LoVo (cell line): ENCODE results near the gene C16orf95.
A peak's percentile ranks its signal among the peaks of the same experiment; 100 is the strongest.
"Not testable (repeated sequence)": the region's sequence is repeated elsewhere in the genome, so short reads cannot be mapped to it uniquely, and the experiment has no call there.

ENCODE experiments used
- DNase-seq: peaks from one replicate; pipeline ENCODE4 v3.0.0-alpha.2; 2016; ENCODE audit warnings: low spot score

Gene C16orf95, protein sequence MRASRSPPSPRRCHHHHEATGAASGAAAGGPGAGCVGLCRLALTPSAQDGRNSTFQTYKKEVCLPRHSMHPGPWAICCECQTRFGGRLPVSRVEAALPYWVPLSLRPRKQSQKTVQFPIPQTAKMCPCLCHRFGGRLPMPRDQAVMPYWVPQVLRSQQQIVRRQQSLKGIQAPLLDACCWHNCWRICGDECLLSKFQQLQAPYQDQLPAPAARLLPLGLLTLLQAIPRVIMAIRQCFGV

DNA sequence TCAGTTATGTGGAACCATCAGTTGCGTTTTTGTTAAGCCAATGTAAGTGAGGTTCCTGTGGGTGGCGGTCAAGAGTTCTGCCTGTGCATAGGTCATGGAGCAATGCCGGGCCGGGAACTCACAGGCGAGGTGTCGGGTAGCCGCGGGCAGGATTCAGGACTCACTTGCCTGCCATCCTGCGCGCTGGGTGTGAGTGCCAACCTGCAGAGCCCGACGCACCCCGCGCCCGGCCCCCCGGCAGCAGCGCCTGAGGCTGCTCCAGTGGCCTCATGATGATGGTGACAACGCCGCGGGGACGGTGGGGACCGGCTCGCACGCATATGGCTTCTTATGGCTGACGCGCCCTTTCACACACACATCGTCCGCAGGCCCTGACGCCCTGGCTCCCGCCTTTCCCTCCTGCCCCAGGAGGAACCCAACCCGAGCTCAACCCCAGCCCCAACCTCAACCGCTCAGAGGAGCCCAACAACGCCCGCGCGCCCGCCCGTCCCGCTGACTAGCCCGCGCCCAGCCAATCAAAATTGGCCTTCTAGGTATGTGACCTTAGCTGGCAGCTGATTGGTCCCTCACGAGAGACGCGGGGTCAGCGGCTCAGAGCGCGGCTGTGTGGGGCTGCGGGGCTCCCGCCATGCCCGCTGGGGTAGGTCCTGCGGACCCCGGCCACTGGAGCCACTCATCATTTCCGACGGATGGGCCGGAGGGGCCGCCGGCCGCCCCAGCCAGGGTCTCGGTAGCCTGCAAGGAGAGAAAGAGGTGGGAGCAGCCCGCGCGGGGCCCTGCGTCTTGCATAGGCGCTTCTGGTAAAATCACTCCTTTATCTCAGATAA is at the start of gene C16orf95:
Gene C16orf95 (minus strand): TSS at position 470 of the 827 bp plus-strand sequence. CDS start 150 bp downstream, at position 320.
- peak; percentile 94 for DNase-seq

DNA sequence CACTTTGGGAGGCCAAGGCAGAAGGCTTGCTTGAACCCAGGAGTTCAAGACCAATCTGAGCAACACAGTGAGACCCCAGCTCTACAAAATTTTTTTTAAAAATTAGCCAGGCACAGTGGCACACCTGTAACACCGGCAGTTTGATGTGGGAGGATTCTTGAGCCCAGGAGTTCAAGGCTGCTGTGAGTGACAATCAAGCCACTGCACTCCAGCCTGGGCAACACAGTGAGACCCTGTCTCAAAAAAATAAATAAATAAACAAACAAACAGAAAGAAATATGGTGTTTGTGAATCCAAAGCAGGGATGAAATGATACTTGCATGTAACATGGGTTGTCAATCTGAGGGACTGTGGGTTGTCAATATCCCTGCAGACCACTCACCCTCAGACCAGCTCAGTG is 49.7 kb upstream of the C16orf95 start:
- DNase-seq, result no peak

DNA sequence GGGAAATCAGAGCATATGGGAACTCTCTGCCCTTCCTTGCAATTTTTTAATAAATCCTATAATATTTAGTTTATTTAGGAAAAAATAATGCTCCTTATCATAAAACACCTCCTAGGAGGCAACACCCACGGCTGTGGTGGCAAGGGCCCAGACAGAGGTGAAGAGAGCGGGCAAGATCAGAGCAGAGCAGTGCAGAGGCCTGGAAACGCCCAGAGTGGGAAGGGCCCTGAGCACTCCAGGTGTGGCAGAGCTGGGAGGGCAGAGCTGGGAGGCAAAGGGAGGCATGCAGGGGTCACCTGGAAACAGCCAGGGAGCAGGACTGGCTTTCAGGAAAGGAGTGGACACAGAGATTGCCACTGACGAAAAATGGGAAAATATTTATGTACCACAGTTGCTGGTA is 49.1 kb upstream of the C16orf95 start:
- DNase-seq, result no peak

DNA sequence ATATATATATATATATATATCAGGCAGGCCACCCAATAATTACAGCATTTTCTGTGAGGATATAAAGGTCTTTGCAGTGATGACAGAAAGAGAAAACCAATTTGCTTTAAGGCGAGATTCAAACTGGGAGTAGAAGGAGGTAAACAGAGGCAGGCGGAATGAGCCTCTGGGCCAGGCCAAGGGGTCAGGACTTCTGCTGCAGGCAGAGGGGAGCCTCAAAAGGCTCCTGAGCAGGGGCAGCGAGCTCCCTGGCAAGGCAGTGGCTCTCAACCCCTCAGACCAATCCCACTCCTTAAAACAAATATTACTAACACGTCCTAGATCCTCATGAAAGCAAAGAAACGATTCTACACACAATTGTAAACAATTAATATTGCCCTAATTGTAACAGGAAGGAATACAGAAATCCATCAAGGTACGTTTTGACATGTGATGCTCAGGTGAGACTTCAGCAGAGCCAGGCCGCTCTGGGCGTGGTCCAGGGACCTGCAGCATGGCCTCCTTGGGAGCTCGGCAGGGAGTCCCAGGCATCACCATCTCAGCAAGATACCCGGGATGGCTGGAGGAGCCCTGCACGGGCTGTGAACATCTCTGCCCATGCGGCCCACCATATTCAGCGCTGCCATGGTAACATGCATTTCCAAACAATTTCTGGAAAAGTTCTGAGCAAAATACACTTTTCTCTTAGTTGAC is 48.0 kb upstream of the C16orf95 start:
- no peak for DNase-seq

DNA sequence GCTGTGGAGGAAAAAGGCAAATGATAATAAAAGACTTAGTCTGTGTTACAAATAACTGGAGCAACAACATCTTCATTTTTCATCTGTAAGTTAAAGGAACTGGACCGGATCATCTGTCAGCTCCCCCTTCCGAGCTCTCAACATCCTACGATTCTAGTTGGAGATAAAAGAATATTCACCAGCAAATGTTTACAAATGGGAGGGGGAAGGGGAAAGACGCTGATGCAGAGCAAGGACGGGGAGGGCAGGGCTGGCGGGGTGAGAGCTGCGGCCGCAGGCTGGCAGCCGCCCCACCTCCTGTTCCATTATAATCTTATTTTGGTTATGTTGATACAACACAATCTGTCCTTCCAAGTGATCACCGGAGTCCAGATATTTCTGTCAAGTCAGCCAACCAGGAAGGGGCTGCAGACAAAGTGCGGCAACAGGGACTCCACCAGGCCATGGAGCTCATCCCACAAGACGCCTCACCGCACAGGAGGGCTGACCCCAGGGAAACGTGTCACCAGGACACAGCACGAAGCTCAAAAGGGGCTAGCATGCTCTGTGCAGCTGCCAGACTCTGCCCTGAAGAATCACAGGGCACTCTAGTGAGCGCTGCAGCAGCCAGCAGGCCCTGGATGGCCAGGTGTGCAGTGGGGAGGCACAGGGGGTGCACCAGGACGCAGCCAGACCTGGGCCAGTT is 46.7 kb upstream of the C16orf95 start:
- DNase-seq, result no peak

DNA sequence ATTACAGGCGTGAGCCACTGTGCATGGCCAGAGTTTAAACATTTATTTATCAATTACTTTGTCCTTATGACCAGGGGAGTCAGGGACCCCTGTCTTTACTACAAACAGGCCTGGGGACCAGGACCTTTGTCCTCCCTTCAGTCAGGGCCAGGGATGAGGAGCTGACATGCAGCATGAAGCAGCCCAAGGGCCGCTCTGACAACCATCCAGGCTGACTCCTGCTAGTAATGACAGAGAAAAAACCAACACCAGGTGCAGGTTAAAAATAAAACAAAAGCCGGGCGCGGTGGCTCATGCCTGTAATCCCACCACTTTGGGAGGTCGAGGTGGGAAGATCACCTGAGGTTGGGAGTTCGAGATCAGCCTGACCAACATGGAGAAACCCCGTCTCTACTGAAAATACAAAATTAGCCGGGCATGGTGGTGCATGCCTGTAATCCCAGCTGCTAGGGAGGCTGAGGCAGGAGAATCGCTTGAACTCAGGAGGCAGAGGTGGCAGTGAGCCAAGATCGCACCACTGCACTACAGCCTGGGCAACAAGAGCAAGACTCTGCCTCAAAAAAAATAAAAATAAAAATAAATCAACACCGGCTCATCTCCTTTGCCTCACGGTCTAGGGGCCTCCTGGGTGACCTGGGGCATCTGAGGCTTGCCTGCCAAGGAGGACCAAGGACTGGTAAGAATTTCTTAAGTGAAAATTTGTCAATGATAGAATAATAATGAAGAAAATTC is 45.8 kb upstream of the C16orf95 start:
- DNase-seq, result not testable (repeated sequence)

DNA sequence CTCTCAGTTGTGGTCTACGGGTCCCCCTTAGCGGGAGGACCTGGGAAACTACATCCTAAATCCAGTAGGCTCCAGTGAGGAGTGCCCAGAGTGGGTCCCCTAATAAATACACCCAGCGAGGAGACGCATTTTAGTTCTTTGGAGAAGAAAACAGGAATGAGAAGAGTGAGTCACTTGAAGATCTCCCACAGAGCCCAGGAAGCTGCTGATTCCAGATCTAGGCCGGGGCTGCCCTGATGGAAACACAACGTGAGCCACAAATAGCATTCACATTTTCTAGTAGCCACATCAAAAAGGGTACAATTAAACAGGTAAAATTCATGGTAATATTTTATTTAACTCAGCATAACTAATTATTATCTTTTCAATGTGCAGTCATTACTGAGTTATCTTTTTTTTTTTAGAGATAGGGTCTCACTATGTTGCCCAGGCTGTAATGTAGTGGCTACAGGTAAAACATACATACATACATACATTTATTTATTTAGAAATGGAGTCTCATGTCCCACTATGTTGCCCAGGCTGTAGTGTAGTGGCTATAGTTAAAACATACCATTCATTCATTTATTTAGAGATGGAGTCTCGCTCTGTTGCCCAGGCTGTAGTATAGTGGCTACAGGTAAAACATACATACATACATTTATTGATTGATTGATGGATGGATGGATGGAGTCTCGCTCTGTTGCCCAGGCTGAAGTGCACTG is 44.9 kb upstream of the C16orf95 start:
- DNase-seq, result no peak

DNA sequence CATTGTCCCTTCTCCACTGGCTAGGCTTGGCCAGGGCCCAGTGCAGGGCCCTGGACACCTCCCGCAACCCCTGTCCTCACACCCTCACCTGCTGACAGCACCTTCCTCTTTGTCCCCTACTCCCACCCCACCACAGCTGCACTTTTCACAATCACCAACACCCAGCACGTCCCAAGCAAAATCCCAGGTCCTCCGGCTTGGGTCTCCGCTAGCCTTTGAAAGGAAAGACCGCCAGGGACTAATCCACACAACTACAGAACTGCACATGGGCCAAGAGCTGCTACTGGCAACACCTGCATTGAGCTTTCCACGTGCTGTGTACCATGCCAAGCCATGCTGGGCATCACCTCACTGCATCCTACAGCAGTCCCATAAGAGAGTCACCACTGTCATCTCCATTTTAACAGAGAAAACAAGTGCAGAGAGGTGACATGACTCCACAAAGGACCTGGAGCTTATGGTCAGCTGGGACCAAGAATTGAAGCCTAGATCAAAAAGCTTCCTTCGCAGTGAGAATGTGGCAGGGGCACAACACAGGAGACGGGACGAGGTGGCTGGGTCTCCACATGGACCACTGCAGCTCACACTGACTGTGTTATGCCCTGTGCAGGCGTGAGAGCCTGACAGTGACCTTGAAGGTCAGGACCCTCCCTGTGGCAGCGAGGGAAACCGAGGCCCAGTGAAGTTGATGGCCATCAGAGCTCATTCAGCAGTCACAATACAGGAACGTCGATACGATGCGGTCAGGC is 43.8 kb upstream of the C16orf95 start:
- no peak for DNase-seq

DNA sequence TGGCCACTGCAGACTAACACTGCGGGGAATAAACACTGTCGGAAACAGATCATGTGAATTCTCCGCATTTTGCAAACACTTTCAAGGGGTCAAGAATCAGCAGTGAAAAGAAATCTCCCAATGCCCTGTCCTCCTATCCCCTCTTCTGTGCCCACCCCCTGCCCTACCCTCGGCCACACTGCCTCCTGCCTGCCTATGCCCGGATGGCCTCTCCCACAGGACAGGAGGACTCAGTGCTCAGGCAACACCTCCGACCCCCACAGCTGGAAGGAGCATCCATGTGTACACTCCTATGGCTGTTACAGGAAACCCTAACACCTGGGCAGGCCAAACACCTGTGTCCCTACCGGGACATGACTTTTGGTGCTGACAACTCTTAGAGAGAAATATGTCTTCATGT is 41.9 kb upstream of the C16orf95 start:
- DNase-seq, result no peak

DNA sequence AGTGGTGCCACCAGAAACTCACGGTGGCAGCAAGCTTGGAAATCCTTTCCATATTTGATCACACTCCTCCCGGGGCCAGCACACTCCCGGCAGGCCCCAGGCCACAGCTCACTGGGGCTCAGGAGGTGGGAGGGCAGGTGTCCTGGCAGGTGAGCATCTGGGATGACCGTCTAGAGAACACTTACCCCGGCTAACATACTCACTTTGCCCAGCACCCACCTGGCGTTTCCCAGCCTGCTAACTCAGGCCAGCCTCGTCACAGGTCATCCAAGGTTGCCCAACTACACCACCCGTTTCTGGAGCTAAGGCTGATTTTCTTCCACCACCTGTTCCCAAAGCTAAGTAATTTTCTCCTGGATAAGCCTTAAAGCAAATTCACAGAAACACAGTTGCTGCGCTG is 41.5 kb upstream of the C16orf95 start:
- no peak for DNase-seq

DNA sequence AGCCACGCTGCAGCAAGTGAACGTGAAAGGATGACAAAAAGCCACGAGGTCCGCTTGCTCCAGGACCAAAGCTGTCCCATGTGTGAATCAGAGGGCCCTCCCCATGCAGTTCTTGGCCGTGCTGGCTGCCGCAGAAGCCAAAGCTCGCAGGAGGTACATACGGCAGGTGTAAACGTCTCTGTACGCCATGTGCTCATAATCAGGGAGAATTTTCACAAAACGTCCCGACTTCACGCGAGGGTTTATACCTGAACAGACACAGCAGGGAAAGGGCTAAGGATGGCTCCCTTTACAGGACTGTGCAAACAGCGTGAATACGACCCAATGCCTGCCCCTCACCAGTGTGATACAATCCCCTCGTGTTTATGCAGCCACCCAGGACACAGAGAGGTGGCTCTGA is 41.1 kb upstream of the C16orf95 start:
- DNase-seq, result no peak

DNA sequence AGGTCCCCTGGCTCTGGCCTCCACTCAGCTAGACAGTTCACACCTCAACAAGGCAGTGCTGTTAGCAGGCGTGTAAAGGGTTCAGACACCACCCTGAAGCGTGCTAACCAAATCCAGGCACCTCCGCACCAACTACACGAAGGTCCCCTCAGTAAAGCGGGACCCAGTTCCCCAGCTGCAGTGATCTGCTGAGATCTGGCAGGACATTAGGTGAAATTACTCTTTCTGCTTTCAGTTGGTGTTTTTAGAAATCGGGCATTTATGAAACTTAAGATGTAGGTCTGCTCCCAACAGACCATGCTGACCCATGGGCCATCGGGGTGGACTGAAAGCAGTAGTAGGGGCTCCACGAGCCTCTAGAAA is 39.3 kb upstream of the C16orf95 start:
- no peak for DNase-seq

DNA sequence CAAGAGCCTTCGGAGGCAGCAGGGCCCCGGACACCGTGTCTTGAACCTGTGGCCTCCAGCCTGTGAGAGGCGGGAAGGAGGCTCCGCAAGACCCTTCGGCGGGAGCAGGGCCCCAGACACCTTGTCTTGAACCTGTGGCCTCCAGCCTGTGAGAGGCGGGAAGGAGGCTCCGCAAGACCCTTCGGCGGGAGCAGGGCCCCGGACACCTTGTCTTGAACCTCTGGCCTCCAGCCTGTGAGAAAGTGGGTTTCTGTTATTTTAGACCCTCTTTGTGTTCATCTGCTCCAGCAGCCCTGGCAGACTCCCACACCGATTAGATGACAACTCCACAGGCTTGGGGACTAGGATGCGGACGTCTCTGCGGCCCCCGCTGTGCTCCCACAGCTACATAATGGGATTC is 36.4 kb upstream of the C16orf95 start:
- DNase-seq, result no peak

DNA sequence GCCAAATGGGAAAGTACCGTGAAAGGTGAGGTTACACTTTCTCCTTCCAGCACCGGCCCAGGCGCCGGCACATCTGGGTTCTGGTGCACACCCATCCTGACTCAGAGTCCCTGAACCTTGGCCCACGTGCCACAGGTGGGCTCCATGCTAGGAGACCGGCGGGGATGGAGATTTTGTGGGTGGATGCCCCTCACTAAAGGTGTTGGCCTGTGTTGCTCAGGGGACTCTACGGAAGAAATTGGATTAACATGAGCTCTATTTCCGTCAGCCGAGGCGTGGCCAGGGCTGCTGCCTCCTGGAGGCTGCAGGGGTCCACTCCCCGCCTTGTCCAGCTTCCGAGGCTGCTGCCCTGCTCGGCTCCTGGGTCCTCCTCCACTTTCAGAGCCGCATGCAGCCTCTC is 35.6 kb upstream of the C16orf95 start:
- no peak for DNase-seq

DNA sequence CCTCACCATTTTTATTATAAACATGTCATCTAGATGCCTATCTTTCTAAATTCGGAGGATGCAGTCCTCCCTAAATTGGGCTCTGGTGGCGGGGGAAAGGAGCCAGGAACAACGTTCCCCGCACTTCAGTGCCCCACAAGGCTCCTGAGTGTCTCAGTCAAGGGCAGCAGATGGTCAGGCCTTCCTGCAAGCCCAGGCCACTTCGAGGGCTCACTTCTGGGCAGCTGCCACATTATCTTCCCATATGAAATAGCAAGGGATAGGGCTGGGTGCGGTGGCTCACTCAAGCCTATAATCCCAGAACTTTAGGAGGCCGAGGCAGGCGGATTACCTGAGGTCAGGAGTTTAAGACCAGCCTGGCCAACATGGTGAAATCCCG is 34.1 kb upstream of the C16orf95 start:
- no peak for DNase-seq

DNA sequence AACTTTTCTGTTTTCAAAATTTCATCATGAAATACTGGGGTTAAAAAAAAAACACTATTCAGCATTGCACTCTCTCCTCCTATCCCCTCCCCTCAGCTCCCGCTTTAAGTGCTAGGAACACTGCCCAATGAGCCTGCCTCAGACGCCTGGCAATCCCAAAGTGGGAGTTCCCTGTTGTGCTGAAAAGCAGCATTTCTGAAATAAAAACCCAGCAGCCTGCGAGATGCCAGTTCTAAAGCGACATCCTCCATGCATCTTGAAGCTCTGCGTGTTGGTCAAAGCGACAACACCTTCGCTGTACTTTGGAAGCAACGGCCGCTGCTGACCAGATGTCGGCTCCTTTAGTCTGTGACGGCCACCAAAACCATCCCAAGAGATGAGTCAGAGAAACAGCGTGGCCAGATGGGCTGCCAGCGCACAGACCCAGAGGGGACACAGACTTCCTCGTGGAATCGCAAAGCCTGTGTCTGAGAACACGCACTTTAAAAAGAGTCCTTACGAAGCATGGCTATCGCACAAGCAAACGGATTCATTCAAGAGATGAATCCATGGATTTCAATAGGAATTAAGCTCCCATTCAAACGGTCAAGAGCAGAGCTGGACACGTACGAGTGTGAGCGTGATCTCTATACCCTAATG is 33.6 kb upstream of the C16orf95 start:
- DNase-seq, result no peak

DNA sequence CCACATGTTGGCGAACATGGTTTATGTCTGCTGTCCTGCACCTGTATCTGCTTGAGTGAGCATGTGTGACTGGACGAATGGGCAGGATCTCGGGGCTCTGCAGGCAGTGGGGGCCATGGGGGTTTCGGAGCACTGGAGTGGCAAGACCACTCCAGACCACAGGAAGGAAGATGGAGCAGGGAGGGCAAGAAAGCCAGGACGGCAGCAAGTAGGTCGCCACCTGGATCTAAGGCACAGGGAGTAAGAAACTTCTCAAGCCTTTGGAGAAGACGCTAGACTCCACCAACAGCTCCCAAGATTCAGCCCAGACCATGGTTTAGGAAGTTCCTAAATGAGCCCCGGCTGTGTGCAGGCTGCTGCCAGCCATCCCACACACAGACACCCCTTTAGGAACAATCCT is 32.8 kb upstream of the C16orf95 start:
- DNase-seq, result no peak

DNA sequence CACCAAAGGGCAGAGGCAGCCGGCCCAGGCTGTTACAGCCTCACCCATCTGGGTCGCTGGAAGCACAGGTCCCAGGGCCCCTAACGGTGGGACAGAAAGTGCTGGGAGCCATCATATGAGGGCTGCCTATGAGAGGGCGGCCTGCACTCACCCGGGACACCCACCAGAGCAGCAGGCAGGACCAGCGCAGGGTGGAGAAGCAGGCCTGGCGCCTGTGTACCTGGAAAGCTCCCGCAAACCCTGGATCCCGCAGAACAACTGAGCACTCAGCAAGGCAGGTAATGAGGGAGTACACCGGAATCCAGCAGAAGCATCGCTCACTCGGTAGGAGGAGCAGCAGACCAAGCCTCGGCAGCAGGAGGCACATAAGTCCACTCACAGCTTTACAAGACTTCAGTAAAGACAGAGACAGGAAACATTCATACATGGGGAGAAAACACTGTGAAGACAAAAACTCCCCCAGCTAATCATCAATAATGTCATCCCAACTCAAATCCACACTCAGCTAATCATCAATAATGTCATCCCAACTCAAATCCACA is 31.5 kb upstream of the C16orf95 start:
- DNase-seq, result no peak

DNA sequence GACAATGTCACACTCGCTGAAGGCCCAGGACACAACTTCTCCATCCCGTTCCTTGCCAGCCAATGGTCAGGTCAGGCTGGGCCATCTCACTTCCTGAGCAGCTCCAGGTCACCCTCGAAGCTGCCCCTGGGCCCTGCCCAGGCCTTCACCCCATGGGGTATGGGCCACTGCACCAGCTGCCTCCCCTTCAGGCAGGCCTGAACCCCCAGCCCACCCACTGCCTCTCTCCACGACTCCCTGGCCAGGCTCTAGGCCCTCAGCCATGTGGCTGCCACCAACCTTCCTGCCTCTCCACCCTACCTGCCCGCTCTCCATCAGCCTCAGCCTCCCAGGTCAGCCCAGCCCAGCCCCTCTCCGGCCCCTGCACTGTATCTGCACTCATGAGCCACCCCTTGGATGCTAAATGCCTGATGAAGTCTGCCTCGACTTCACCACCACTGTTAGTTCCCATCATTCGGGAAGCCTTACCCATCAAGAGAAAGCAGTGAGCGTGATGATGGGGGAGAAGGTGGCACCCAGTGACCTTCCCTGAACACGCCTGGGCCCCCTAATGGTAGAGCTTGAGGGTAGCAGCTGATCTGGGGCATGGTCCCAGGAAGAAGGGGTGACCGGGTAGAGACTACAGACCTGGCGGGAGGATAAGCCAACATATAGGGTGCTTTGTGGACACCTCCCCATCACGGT is 30.9 kb upstream of the C16orf95 start:
- no peak for DNase-seq
